ENCODE results near the gene NXF2B. TPM values are rescaled to one million over a fixed set of nuclear protein-coding genes. Genes with fewer than 3 reads are reported as not detected.

NXF2B gene
- total RNA-seq, 2 experiments from 2014 or later, result not detected

DNA sequence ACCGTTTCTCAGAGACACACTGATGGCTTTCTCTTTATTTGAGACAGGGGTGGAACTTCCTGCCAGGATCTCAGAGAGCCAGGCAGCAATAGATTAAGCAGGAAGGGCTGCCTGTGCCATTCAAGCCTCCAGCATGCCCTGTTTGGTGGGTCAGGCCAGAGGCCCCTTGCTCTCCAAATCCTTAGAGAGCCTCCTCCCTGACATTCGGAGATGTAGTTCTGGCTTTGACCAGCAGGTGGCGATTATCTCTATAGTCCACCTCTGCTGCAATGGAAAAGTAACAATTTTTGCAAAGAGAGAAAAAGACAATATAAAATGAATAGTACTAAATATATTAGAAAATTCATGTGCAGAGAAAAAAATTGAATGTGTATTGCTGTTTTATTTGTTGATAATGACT, 93.9 kb downstream of the NXF2B start:
- intact Hi-C loops (cut with micrococcal nuclease; ENCODE audit: unreplicated experiment), result no loop called here
- ChIA-PET CTCF (ENCODE audit: unreplicated experiment) (no interaction called here), POLR2A (no interaction called here)
- peak; percentile 37 for DNase-seq (ENCODE audit: low spot score)
- Histone ChIP-seq H2AFZ (ENCODE audit: low read length) (no peak overlapping the region), H3K4me3 (ENCODE audit: low read depth, low read length, poor library complexity, severe bottlenecking) (no peak overlapping the region), H3K9me3 (ENCODE audit: low read length) (no peaks in the 10 kb centered on the region), H3K4me1 (ENCODE audit: insufficient read depth, low read length, poor library complexity, severe bottlenecking) (no peaks in the 10 kb centered on the region), H3K79me2 (ENCODE audit: insufficient read depth, low read depth, low read length) (no peaks in the 10 kb centered on the region), H3K4me2 (ENCODE audit: low read length) (no peak overlapping the region), H3K9me2 (ENCODE audit: insufficient read depth, low read length) (no peaks in the 10 kb centered on the region), H3K27ac (ENCODE audit: low read depth, low read length, poor library complexity, severe bottlenecking) (no peak overlapping the region), H4K20me1 (ENCODE audit: insufficient read depth, low read length) (no peaks in the 10 kb centered on the region), H3K36me3 (ENCODE audit: insufficient read depth, low read length) (no peaks in the 10 kb centered on the region)
- TF ChIP-seq, protein P1, sequence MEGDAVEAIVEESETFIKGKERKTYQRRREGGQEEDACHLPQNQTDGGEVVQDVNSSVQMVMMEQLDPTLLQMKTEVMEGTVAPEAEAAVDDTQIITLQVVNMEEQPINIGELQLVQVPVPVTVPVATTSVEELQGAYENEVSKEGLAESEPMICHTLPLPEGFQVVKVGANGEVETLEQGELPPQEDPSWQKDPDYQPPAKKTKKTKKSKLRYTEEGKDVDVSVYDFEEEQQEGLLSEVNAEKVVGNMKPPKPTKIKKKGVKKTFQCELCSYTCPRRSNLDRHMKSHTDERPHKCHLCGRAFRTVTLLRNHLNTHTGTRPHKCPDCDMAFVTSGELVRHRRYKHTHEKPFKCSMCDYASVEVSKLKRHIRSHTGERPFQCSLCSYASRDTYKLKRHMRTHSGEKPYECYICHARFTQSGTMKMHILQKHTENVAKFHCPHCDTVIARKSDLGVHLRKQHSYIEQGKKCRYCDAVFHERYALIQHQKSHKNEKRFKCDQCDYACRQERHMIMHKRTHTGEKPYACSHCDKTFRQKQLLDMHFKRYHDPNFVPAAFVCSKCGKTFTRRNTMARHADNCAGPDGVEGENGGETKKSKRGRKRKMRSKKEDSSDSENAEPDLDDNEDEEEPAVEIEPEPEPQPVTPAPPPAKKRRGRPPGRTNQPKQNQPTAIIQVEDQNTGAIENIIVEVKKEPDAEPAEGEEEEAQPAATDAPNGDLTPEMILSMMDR (conservative IDR thresholded peaks at IDR 0.05; ENCODE audit: low read length), result peak; percentile 72
- no peak for TF ChIP-seq EZH2phosphoT487 (IDR thresholded peaks at IDR 0.05; ENCODE audit: borderline replicate concordance, low read depth, low read length)
- BruUV-seq (replicated peaks), result no TSS peak

DNA sequence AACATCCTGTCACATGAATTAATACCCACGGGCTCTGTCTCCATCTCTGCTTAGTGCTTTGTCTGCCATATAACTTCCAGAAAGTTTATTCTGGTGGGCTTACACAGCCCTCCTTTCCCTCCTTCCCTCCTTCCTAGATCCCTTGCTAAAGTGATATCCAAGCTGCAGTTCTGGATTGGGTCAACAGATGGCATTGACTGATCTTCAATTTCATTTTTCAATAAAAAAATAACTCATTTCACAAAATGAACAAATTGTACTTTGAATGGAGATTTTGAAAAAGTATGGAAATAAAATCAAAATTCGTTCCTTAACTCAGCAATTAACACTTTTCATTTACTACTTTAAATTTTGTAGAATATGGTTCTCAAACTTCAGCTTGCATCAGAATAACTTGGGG, 97.9 kb downstream of the NXF2B start:
- Histone ChIP-seq H4K20me1 (ENCODE audit: insufficient read depth, low read length) (no peaks in the 10 kb centered on the region), H3K4me2 (ENCODE audit: low read length) (no peak overlapping the region), H3K36me3 (ENCODE audit: insufficient read depth, low read length) (no peaks in the 10 kb centered on the region), H3K4me1 (ENCODE audit: insufficient read depth, low read length, poor library complexity, severe bottlenecking) (no peaks in the 10 kb centered on the region), H3K9me3 (ENCODE audit: low read length) (no peaks in the 10 kb centered on the region), H3K9me2 (ENCODE audit: insufficient read depth, low read length) (no peaks in the 10 kb centered on the region), H3K4me3 (ENCODE audit: low read depth, low read length, poor library complexity, severe bottlenecking) (no peak overlapping the region), H3K27ac (ENCODE audit: low read depth, low read length, poor library complexity, severe bottlenecking) (no peak overlapping the region), H3K79me2 (ENCODE audit: insufficient read depth, low read depth, low read length) (no peaks in the 10 kb centered on the region), H2AFZ (ENCODE audit: low read length) (no peak overlapping the region)
- TF ChIP-seq EZH2phosphoT487 (IDR thresholded peaks at IDR 0.05; ENCODE audit: borderline replicate concordance, low read depth, low read length), result no peak
- TF ChIP-seq, protein P1 (conservative IDR thresholded peaks at IDR 0.05; ENCODE audit: low read length), result peak; percentile 33; the same call in 1 of the 2 replicates
- ChIA-PET CTCF (ENCODE audit: unreplicated experiment) (no interaction called here), POLR2A (no interaction called here)
- intact Hi-C loops (cut with micrococcal nuclease; ENCODE audit: unreplicated experiment), result no loop called here
- BruUV-seq (replicated peaks), result no TSS peak
- no peak for DNase-seq (ENCODE audit: low spot score)

DNA sequence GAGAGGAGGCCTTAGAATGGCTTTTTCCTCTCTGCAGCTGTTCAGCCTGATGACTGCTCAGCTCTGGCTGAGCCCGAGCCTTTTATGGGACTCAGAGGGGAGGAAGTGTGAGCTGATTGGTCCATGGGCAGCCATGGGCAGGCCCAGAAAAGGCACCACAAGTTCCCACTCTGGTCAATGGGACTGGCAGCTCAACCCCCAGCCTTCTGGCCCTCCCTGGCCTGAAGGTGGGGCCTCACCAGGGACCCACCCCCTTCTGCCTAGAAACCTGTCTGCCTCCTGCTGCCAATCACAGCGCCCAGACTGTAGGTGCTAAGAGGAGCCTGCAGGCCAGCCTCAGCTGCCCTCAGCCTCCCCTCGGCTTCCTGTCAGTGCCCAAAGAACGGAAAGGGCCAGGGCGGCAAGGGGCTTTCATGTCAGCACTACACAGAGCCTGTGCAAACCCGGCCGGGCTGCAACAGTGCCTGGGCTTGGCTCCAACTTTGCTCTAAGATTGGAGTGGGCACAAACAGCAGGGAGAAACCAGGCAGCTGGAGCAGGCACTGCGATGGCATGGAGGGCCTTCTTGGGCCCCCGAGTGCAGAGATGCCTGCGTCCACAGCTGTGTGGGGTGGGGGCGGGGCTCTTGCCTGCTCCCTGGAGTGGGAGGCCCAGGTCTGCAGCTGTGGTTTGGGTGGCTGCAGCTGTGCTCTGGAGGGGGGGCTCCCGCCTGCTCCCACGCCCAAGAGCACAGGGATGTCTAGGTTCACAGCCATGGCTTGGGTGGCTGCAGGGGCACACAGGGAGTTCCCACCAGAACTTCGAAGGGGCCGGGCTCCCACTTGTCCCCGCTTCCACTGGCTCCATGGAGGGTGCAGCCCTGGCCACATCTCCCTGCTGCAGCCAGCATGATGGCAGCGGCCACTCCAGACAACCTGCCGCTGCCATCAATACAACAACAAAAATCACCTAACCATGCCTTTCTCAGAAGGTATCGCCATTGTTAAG, 100.2 kb downstream of the NXF2B start:
- intact Hi-C loops (cut with micrococcal nuclease; ENCODE audit: unreplicated experiment), result no loop called here
- ChIA-PET CTCF (ENCODE audit: unreplicated experiment) (no interaction called here), POLR2A (no interaction called here)
- H2AFZ ChIP-seq (ENCODE audit: low read length), result no peak overlapping the region
- H3K27ac ChIP-seq (ENCODE audit: low read depth, low read length, poor library complexity, severe bottlenecking), result no peak overlapping the region
- BruUV-seq (replicated peaks), result no TSS peak
- DNase-seq (ENCODE audit: low spot score), result no peak
- H3K4me3 ChIP-seq (ENCODE audit: low read depth, low read length, poor library complexity, severe bottlenecking), result no peak overlapping the region
- no peaks in the 10 kb centered on the region for H3K9me2 ChIP-seq (ENCODE audit: insufficient read depth, low read length)
- H3K79me2 ChIP-seq (ENCODE audit: insufficient read depth, low read depth, low read length), result no peaks in the 10 kb centered on the region
- H3K36me3 ChIP-seq (ENCODE audit: insufficient read depth, low read length), result no peaks in the 10 kb centered on the region
- no peak overlapping the region for H3K4me2 ChIP-seq (ENCODE audit: low read length)
- H3K9me3 ChIP-seq (ENCODE audit: low read length), result no peaks in the 10 kb centered on the region
- H3K4me1 ChIP-seq (ENCODE audit: insufficient read depth, low read length, poor library complexity, severe bottlenecking), result no peaks in the 10 kb centered on the region
- TF ChIP-seq, protein P1 (conservative IDR thresholded peaks at IDR 0.05; ENCODE audit: low read length), result no peak
- TF ChIP-seq EZH2phosphoT487 (IDR thresholded peaks at IDR 0.05; ENCODE audit: borderline replicate concordance, low read depth, low read length), result no peak
- no peaks in the 10 kb centered on the region for H4K20me1 ChIP-seq (ENCODE audit: insufficient read depth, low read length)

Data from OCI-LY7 (cell line).